ENCODE data around the gene ENOX1.
A peak's percentile ranks its signal among the peaks of the same experiment; 100 is the strongest.

The ENOX1 gene

GRCh38 chr13:43544011-43544410, 242.8 kb downstream of the ENOX1 start:
- Histone ChIP-seq H3K9me3 (ENCODE audit: control insufficient read depth, insufficient read depth, low read depth, low read length) (no peaks in the 10 kb centered on the region), H3K36me3 (ENCODE audit: control insufficient read depth in 2 of 2, insufficient read depth in 1 of 2, low read length in 2 of 2) (no peaks in the 10 kb centered on the region), H3K4me3 (ENCODE audit: low read depth, low read length) (no peak overlapping the region), H3K27ac (ENCODE audit: extremely low read depth, low read depth, low read length) (no peak overlapping the region), H3K4me1 (ENCODE audit: control insufficient read depth, insufficient read depth, low read length) (no peaks in the 10 kb centered on the region; the same call in 1 of the 2 replicates)
- ChIA-PET POLR2A (no interaction called here), CTCF (interaction anchor here (0.6 kb wide), 1 partner anchor 574 kb away, joined by 4 read pairs; no protein-coding TSS in a partner anchor)
- TF ChIP-seq OSR2 (tag by site-specific recombination; IDR thresholded peaks at IDR 0.05) (peak; percentile 57), HOXD13 (CRISPR knock-in tag; IDR thresholded peaks at IDR 0.05; ENCODE audit: borderline replicate concordance) (no peak)

- ChIA-PET CTCF (no interaction called here), POLR2A (no interaction called here)
- no peaks in the 10 kb centered on the region for H3K9me3 ChIP-seq (ENCODE audit: control insufficient read depth, insufficient read depth, low read depth, low read length)
- H3K4me3 ChIP-seq (ENCODE audit: low read depth, low read length) = no peak overlapping the region
- no peak for TF ChIP-seq ZNF26 (tag by site-specific recombination; IDR thresholded peaks at IDR 0.05)
- no peak for TF ChIP-seq ZNF501 (tag by site-specific recombination; IDR thresholded peaks at IDR 0.05)
- H3K27ac ChIP-seq (ENCODE audit: extremely low read depth, low read depth, low read length) = no peak overlapping the region
- H3K36me3 ChIP-seq (ENCODE audit: control insufficient read depth in 2 of 2, insufficient read depth in 1 of 2, low read length in 2 of 2) = no peaks in the 10 kb centered on the region
- H3K4me1 ChIP-seq (ENCODE audit: control insufficient read depth, insufficient read depth, low read length) = no peaks in the 10 kb centered on the region; the same call in 1 of the 2 replicates
Observed at GRCh38 chr13:43543331-43543730, 243.4 kb downstream of the ENOX1 start.

GRCh38 chr13:43537124-43537523, 249.6 kb downstream of the ENOX1 start:
- CTCF ChIA-PET = interaction anchor here (0.6 to 0.7 kb wide), 2 partner anchors 242 to 303 kb away, joined by 3 read pairs; no protein-coding TSS in a partner anchor
- no peaks in the 10 kb centered on the region for H3K36me3 ChIP-seq (ENCODE audit: control insufficient read depth in 2 of 2, insufficient read depth in 1 of 2, low read length in 2 of 2)
- H3K27ac ChIP-seq (ENCODE audit: extremely low read depth, low read depth, low read length) = no peak overlapping the region
- POLR2A ChIA-PET = no interaction called here
- TF ChIP-seq ZNF10 (tag by site-specific recombination; IDR thresholded peaks at IDR 0.05) = peak; percentile 80
- TF ChIP-seq ZBTB17 (tag by site-specific recombination; IDR thresholded peaks at IDR 0.05) = no peak
- H3K4me1 ChIP-seq (ENCODE audit: control insufficient read depth, insufficient read depth, low read length) = no peaks in the 10 kb centered on the region
- H3K9me3 ChIP-seq (ENCODE audit: control insufficient read depth, insufficient read depth, low read depth, low read length) = no peaks in the 10 kb centered on the region
- no peak overlapping the region for H3K4me3 ChIP-seq (ENCODE audit: low read depth, low read length)

GRCh38 chr13:43529796-43530195, 257.0 kb downstream of the ENOX1 start:
- Histone ChIP-seq H3K36me3 (ENCODE audit: control insufficient read depth in 2 of 2, insufficient read depth in 1 of 2, low read length in 2 of 2) (no peaks in the 10 kb centered on the region), H3K4me3 (ENCODE audit: low read depth, low read length) (no peak overlapping the region), H3K27ac (ENCODE audit: extremely low read depth, low read depth, low read length) (no peak overlapping the region), H3K4me1 (ENCODE audit: control insufficient read depth, insufficient read depth, low read length) (no peaks in the 10 kb centered on the region), H3K9me3 (ENCODE audit: control insufficient read depth, insufficient read depth, low read depth, low read length) (no peaks in the 10 kb centered on the region)
- POLR2A ChIA-PET = no interaction called here
- CTCF ChIA-PET = interaction anchor here (0.5 kb wide), 1 partner anchor 10 kb away, joined by 3 read pairs; no protein-coding TSS in a partner anchor
- TF ChIP-seq OVOL3 (tag by site-specific recombination; IDR thresholded peaks at IDR 0.05) (no peak), ZNF184 (tag by site-specific recombination; IDR thresholded peaks at IDR 0.05) (no peak), ATF2 (tag by site-specific recombination; IDR thresholded peaks at IDR 0.05; ENCODE audit: low read depth) (no peak), ZBTB17 (tag by site-specific recombination; IDR thresholded peaks at IDR 0.05) (no peak), ZNF600 (tag by site-specific recombination; IDR thresholded peaks at IDR 0.05) (no peak), RBAK (tag by site-specific recombination; IDR thresholded peaks at IDR 0.05) (no peak), ZSCAN23 (tag by site-specific recombination; IDR thresholded peaks at IDR 0.05) (no peak), ZNF132 (tag by site-specific recombination; IDR thresholded peaks at IDR 0.05; ENCODE audit: borderline replicate concordance) (no peak), ZNF558 (tag by site-specific recombination; IDR thresholded peaks at IDR 0.05) (no peak), ZNF792 (tag by site-specific recombination; IDR thresholded peaks at IDR 0.05) (no peak), ZNF48 (tag by site-specific recombination; IDR thresholded peaks at IDR 0.05) (no peak), ZSCAN5A (tag by site-specific recombination; IDR thresholded peaks at IDR 0.05) (no peak), ZNF211 (tag by site-specific recombination; IDR thresholded peaks at IDR 0.05; ENCODE audit: low read depth) (no peak), INSM2 (tag by site-specific recombination; IDR thresholded peaks at IDR 0.05) (no peak)

Measured in HEK293 (cell line).